ENCODE measurements around the gene CTR9.

CTR9 gene

GRCh38 chr11:10746871-10747270 lies 4.2 kb upstream of the CTR9 start:
- Histone ChIP-seq H4K20me1 (ENCODE audit: insufficient read depth, low read length) (no peaks in the 10 kb centered on the region), H3K27me3 (ENCODE audit: insufficient read depth, low read length, poor library complexity) (no peaks in the 10 kb centered on the region), H2AFZ (ENCODE audit: low read depth, low read length) (no peak overlapping the region), H3K9ac (ENCODE audit: low read depth, low read length) (no peak overlapping the region), H3K4me1 (ENCODE audit: insufficient read depth, low read length) (peaks cover 11% of the 10 kb centered on the region), H3K79me2 (ENCODE audit: insufficient read depth, low read length) (peaks cover 8% of the 10 kb centered on the region), H3K4me3 (ENCODE audit: low read depth in 1 of 2, low read length in 2 of 2) (no peak overlapping the region), H3K36me3 (ENCODE audit: insufficient read depth, low read length) (no peaks in the 10 kb centered on the region; the same call in 1 of the 2 replicates), H3K9me3 (ENCODE audit: insufficient read depth, low read length, severe bottlenecking) (no peaks in the 10 kb centered on the region), H3K4me2 (ENCODE audit: insufficient read depth, low read length) (no peak overlapping the region), H3K27ac (ENCODE audit: low read length) (no peak overlapping the region)
- ATAC-seq (ENCODE audit: insufficient read depth, low read depth): no peak
- no peak for DNase-seq
- TF ChIP-seq CTCF (IDR thresholded peaks at IDR 0.05; ENCODE audit: borderline replicate concordance, extremely low read depth, low read length, poor library complexity, severe bottlenecking) (no peak), EZH2 (IDR thresholded peaks at IDR 0.05; ENCODE audit: borderline replicate concordance, low read depth, low read length, severe bottlenecking) (no peak)

GRCh38 chr11:10747733-10748132 lies 3.3 kb upstream of the CTR9 start:
- Histone ChIP-seq H3K4me3 (ENCODE audit: low read depth in 1 of 2, low read length in 2 of 2) (no peak overlapping the region), H3K4me2 (ENCODE audit: insufficient read depth, low read length) (no peak overlapping the region), H3K9me3 (ENCODE audit: insufficient read depth, low read length, severe bottlenecking) (no peaks in the 10 kb centered on the region), H3K4me1 (ENCODE audit: insufficient read depth, low read length) (peaks cover 19% of the 10 kb centered on the region), H3K27me3 (ENCODE audit: insufficient read depth, low read length, poor library complexity) (no peaks in the 10 kb centered on the region), H3K79me2 (ENCODE audit: insufficient read depth, low read length) (peaks cover 17% of the 10 kb centered on the region), H3K36me3 (ENCODE audit: insufficient read depth, low read length) (peaks cover 1% of the 10 kb centered on the region), H3K27ac (ENCODE audit: low read length) (no peak overlapping the region), H3K9ac (ENCODE audit: low read depth, low read length) (no peak overlapping the region), H2AFZ (ENCODE audit: low read depth, low read length) (no peak overlapping the region), H4K20me1 (ENCODE audit: insufficient read depth, low read length) (no peaks in the 10 kb centered on the region; the same call in 1 of the 2 replicates)
- ATAC-seq (ENCODE audit: insufficient read depth, low read depth) (no peak), DNase-seq (no peak)
- TF ChIP-seq EZH2 (IDR thresholded peaks at IDR 0.05; ENCODE audit: borderline replicate concordance, low read depth, low read length, severe bottlenecking) (no peak), CTCF (IDR thresholded peaks at IDR 0.05; ENCODE audit: borderline replicate concordance, extremely low read depth, low read length, poor library complexity, severe bottlenecking) (no peak)

- TF ChIP-seq EZH2 (IDR thresholded peaks at IDR 0.05; ENCODE audit: borderline replicate concordance, low read depth, low read length, severe bottlenecking): no peak
- H3K27me3 ChIP-seq (ENCODE audit: insufficient read depth, low read length, poor library complexity): no peaks in the 10 kb centered on the region
- H3K27ac ChIP-seq (ENCODE audit: low read length): no peak overlapping the region
- peaks cover 17% of the 10 kb centered on the region for H3K36me3 ChIP-seq (ENCODE audit: insufficient read depth, low read length)
- no peak overlapping the region for H3K4me2 ChIP-seq (ENCODE audit: insufficient read depth, low read length)
- peaks cover 28% of the 10 kb centered on the region for H3K79me2 ChIP-seq (ENCODE audit: insufficient read depth, low read length)
- DNase-seq: no peak
- no peak for ATAC-seq (ENCODE audit: insufficient read depth, low read depth)
- peaks cover 26% of the 10 kb centered on the region for H3K4me1 ChIP-seq (ENCODE audit: insufficient read depth, low read length)
- no peak overlapping the region for H3K9ac ChIP-seq (ENCODE audit: low read depth, low read length)
- no peak overlapping the region for H3K4me3 ChIP-seq (ENCODE audit: low read depth in 1 of 2, low read length in 2 of 2)
- 0 out of 2 replicates have a peak overlapping the region, but pooled peaks have one; percentile 36 for H2AFZ ChIP-seq (ENCODE audit: low read depth, low read length)
- no peaks in the 10 kb centered on the region; the same call in 1 of the 2 replicates for H4K20me1 ChIP-seq (ENCODE audit: insufficient read depth, low read length)
- no peaks in the 10 kb centered on the region for H3K9me3 ChIP-seq (ENCODE audit: insufficient read depth, low read length, severe bottlenecking)
Measured at GRCh38 chr11:10749476-10749875, 1.6 kb upstream of the CTR9 start.

GRCh38 chr11:10751581-10751940 lies 515 bp downstream of the CTR9 start:
- ATAC-seq (ENCODE audit: insufficient read depth, low read depth): peak; percentile 31
- no peaks in the 10 kb centered on the region; the same call in 1 of the 2 replicates for H4K20me1 ChIP-seq (ENCODE audit: insufficient read depth, low read length)
- no peak for DNase-seq

More at GRCh38 chr11:10751581-10751940, 515 bp downstream of the CTR9 start:
- Histone ChIP-seq H2AFZ (ENCODE audit: low read depth, low read length) (peak overlapping the region; percentile 89), H3K4me3 (ENCODE audit: low read depth in 1 of 2, low read length in 2 of 2) (peak overlapping the region; percentile 81 to 87), H3K4me2 (ENCODE audit: insufficient read depth, low read length) (peak overlapping the region; percentile 81), H3K9ac (ENCODE audit: low read depth, low read length) (peak overlapping the region; percentile 72), H3K4me1 (ENCODE audit: insufficient read depth, low read length) (peaks cover 26% of the 10 kb centered on the region), H3K27me3 (ENCODE audit: insufficient read depth, low read length, poor library complexity) (no peaks in the 10 kb centered on the region), H3K27ac (ENCODE audit: low read length) (peak overlapping the region; percentile 95), H3K9me3 (ENCODE audit: insufficient read depth, low read length, severe bottlenecking) (no peaks in the 10 kb centered on the region), H3K36me3 (ENCODE audit: insufficient read depth, low read length) (peaks cover 38% of the 10 kb centered on the region), H3K79me2 (ENCODE audit: insufficient read depth, low read length) (peaks cover 28% of the 10 kb centered on the region)
- no peak for TF ChIP-seq CTCF (IDR thresholded peaks at IDR 0.05; ENCODE audit: borderline replicate concordance, extremely low read depth, low read length, poor library complexity, severe bottlenecking)
- no peak for TF ChIP-seq EZH2 (IDR thresholded peaks at IDR 0.05; ENCODE audit: borderline replicate concordance, low read depth, low read length, severe bottlenecking)

Measured in DND-41 (cell line).